ENCODE measurements around the gene PURA. TPM values are rescaled to one million over a fixed set of nuclear protein-coding genes. Genes with fewer than 3 reads are reported as not detected.
"Not testable (repeated sequence)": the region's sequence is repeated elsewhere in the genome, so short reads cannot be mapped to it uniquely, and the experiment has no call there.

The PURA gene
- total RNA-seq, 2 donors from 2014 or later = 19.5 to 20.0 TPM

DNA sequence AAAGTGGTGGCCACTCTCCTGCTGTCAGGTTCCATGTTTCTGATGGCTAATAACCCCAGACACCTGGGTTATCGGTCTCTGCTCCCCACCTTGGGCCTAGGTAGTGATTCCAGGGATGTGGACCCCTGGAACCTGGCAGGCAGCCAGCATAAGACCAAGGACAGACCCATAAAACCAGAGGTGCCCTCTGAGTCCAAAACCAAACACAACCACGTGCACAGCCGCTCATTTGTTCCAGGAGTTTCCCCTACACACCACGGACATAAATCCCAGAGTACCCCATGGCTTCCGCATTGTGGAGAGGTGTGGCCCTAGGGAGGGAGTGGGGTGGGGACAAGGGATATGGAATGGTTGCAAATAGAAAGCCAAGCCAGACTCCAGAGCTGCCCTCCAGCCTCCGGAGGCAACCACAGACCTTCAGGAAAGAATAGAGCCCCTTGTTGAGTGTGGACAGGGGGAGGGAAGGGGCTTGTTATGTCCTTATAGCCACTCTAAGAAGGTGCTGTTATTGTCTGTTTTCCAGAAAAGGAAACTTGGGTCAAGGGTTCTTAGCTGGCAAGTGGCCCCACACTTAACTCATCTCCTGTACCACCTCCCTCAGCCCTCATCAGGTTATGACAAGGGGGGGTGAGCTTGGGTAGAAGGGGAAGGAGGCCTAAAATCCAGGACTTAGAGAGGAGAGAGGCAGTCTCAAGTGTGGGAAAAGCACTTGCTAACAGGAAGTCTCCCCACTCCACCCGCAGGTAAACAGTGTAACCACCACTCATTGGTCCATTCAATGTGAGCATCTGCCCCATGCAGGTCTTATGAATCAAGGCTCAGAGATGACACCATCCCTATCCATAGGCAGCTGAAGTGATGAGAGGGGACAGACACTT is 37.5 kb downstream of the PURA start:
- intact Hi-C loops (cut with DNase I, micrococcal nuclease) = no loop called here
- peak; percentile 88 for ATAC-seq
- DNase-seq = peak in 1 of 2 donors; percentile 23

DNA sequence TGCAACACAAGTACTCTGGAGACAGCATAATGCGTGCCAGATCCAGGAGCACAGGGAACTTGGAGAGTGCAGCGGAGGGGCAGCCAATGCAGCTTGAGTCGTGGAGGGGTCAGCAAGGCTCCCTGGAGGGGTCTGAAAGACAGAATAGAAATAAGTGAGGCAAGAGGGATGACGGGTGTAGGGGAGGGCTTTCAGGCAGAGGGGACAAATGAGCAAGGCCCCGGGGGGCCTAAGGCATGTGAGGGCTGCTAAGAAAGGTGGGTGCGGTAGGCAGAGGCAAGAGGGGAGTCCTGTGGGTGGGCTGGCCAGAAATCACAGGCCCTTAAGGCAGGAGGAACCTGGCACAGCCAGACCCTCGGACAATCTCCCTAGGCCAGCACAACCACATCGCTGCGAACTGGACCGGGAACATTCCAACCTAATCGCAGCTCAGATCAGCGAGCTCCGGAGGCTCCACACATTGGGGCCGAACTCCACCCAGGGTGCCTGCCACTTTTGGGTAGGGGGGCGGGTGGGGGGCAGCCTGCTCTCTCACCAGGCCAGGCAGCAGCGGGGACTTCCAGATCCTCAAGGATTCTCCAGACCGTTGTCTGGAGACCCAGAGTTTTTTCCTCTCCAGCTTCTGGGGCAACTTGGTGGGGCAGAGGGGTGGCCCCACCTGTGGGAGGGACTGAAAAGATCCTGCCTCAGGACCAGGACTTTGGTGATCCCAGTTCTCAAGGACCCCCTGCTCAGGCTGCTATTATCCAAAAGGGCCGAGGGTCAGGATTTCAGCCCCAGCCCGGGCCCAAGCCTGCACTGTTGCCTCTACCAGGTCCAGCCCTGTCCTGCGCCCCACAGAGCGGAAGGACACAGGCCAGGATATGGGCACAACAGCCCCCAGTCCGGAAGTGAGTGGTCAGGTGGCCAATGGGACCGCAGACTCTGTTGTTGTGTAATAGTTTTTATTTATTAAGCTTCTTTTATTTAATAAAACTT is 38.4 kb downstream of the PURA start:
- ATAC-seq (no peak), DNase-seq (no peak)
- intact Hi-C loops (cut with DNase I, micrococcal nuclease) = no loop called here

DNA sequence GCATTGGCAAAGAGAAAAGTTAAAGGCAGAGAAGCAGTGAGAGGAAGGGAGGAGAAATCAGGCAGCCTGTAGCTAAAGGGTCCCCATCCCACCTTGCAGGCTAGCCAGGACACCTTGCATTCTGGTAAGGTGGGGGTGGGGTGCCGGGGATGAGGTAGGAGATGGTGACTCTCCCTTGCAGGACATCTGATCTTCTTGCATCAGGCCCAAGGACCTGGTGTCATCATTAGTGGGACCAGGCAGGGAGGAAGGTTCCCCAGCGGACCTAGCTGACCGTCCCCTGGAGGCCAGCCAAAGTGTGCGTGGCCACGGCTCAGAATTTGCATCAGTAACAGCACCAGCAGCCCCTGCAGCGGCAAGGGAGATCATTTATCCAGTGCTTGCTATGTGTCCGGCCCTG is 39.3 kb downstream of the PURA start:
- no peak for DNase-seq
- intact Hi-C loops (cut with DNase I, micrococcal nuclease) = no loop called here
- no peak for ATAC-seq

DNA sequence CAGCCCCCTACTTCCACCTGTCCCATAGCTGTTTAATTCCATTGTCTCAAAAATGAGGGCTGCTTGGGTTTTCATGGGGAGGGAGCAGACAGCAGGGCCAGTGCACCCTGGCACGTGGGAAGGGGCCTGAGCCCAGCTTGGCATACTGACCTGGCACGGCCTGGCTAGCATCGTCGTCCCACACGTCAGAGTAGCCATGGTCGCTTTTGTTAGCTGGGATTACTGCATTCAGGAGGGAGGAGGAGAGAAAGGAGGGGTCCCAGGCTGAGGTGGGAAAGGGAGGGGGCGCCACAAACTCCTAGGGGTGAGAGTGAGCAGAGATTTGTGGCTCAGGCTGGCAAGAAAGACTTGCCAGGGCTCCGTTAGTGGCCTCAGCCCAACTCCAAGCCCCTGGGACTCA is 40.0 kb downstream of the PURA start:
- no peak for ATAC-seq
- intact Hi-C loops (cut with DNase I, micrococcal nuclease) = no loop called here
- no peak for DNase-seq

DNA sequence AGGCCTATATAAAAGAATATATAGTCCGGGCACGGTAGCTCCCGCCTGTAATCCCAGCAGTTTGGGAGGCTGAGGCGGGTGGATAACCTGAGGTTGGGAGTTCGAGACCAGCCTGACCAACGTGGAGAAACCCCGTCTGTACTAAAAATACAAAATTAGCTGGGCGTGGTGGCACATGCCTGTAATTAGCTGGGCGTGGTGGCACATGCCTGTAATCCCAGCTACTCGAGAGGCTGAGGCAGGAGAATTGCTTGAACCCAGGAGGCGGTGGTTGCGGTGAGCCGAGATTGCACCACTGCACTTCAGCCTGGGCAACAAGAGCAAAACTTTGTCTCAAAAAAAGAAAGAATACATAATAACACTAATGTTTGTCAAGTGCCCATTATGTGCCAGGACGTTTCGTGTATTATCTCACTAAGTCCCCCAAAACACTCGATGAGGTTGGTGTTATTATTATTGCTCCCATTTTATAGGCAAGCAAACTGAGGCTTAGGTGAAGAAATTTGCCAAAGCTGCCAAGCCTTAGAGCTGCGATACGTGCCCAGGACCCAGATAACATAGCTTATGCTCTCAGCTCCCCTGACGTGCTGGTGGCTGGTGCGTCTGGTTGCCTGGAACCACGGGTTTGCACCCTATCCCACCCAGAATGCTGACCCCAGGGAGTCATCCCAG is 40.9 kb downstream of the PURA start:
- DNase-seq, ATAC-seq: not testable (repeated sequence)
- intact Hi-C loops (cut with DNase I, micrococcal nuclease) = loop anchor here in 1 of 2 donors (5.0 kb wide), 1 partner anchor 83 kb away; no protein-coding TSS in a partner anchor

DNA sequence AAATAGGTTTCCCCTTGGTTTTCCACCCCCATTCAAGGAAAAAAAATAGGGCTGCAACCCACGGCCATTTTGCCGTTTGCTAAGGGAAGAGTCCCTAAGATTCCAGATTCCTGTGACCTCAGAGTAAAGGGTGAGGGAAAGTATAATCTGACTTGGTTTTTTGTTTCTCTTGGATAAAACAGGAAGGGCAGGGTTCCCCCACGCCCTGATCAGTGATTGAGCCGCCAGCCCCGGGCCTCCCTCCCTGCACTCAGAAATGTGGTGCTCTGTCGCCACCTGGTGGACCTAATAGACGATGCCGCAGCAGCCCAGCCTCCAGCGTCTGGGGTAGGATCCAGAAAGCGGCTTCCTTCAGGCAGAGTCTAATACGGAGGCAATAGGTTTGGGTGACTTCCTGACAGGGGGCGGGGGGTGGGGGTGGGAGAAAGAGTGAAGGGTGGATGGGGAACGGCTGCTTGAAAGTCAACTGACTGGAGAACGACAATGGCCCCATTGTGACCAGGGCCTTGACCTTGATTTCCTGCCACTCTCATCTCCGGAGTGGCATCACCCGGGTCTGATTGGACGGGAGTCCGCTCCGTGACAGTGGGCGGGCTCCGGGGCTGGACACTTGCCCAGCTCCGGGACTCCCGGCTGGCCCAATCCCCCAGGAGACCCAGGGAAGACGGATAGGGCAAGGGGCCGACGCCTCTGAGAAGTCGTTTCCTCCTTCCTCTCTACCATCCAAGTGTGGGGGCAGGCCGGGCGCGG is 43.3 kb downstream of the PURA start:
- intact Hi-C loops (cut with DNase I, micrococcal nuclease) = loop anchor here in 1 of 2 donors (5.0 kb wide), 1 partner anchor 85 kb away; no protein-coding TSS in a partner anchor
- peak; percentile 82 to 93 for DNase-seq
- ATAC-seq = peak; percentile 96

DNA sequence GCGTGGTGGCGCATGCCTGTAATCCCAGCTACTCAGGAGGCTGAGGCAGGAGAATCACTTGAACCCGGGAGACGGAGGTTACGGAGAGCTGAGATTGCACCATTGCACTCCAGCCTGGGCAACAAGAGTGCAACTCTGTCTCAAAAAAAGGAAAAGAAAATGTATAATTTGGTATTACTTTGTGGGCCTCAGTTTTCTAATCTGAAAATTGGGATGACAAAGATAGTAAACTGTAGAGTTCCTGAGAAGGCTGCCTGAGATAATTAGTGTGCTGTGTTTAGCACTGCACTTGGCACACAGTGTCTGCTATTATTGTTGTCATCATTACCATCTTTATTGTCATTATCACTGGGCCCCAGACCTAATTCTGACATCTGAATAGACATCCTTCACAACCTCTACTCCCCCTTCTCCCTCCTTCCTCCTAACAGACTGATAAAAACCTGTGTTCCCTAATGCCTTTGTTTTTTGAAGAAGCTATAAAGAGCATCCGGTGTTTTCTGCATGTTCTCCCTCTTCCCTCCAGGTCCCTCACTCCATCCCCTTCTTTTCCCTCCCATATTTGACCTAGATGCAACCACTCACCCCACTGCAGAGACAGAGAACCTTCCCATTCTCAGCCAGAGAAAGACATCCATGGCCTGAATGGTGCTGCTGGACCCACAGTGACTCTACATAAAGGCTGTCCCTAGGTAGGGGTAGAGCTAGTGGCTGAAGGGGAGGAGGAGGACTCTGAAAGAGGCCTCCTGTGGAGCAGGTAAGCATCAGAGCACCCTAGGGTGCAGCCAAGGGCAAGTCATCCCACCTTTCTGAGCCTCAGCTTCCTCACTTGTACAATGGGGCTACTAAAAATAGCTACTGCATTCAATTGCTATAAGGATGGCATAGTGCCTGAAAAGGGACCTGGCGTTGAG is 45.4 kb downstream of the PURA start:
- intact Hi-C loops (cut with DNase I, micrococcal nuclease) = loop anchor here in 1 of 2 donors (5.0 kb wide), 1 partner anchor 87 kb away; no protein-coding TSS in a partner anchor
- ATAC-seq (no peak), DNase-seq (no peak)

DNA sequence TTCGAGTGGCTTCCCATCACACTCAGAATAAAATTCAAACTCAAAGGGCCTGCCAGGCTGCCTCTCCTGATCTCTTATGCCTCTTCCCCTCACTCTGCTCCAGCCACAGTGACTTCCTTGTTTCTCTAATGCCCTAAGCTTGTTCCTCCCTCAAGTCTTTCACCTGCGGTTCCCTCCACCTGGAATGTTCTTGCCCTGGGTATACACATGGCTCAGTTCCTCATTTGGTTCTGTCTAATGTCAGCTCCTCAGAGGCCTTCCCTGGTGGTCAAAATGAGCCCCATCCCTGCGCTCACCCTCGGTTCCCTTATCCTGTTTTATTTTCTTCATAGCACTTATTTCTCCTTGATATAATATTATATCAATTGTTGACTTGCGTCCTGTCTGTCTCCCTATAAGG is 48.4 kb downstream of the PURA start:
- no peak for ATAC-seq
- intact Hi-C loops (cut with DNase I, micrococcal nuclease) = no loop called here
- no peak for DNase-seq

DNA sequence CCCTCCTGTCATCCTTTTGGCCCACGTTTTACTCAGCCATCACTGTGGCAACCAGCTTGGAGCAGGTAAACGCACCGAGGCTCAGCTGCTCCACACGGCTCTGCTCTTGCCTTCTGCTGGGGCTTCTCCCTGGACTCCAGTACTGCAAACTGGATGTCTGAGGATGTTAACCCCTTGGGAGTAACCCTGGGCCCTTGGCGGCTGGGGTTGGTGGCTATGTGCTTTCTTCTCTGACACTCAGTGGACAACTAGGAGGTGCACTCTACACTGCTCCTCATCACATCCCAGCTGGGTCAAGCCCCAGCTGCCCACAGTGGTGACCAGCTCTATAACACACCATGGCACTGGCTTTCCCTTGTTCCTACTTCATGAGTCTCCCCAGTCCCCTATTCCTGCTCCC is 48.9 kb downstream of the PURA start:
- no peak for DNase-seq
- intact Hi-C loops (cut with DNase I, micrococcal nuclease) = no loop called here
- no peak for ATAC-seq

DNA sequence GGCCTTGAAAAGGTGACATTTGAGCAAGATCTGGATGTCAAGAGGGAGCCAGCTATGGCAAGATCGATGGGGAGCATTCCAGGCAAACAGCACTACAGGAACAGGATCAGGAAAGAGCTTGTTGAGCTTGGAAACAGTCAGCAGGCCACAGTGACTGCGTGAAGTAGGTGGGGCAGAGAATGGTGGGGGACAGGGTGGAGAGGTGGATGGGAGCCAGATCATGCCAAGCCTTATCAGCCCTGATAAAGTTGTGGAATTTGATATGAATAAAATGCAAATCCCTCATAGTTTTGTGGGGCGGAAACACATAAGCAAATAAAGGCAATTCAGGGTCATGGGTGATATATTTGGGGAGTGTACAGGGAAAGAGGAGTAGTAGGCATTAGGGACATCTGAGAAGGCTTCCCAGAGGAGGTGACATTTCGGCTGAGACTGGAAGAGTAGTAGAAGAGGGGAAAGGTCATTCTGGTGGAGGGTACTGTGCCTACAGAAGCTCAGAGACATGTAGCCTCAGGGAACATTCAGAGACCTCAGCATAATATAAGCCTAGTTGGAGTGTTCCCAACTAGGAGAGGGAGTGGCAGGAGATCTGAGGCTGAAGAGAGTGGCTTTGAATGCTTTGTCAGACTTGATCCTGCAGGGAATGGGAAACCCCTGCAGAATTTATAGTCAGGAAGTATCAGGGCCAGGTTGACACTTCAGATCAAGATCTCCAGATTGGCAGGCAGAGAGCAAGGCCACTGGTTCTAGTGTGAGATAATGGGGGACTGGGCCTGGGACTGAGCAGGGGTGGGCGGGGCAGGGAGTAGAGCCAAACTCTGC is 51.4 kb downstream of the PURA start:
- peak; percentile 88 for ATAC-seq
- DNase-seq = peak; percentile 59 to 89
- intact Hi-C loops (cut with DNase I, micrococcal nuclease) = no loop called here

DNA sequence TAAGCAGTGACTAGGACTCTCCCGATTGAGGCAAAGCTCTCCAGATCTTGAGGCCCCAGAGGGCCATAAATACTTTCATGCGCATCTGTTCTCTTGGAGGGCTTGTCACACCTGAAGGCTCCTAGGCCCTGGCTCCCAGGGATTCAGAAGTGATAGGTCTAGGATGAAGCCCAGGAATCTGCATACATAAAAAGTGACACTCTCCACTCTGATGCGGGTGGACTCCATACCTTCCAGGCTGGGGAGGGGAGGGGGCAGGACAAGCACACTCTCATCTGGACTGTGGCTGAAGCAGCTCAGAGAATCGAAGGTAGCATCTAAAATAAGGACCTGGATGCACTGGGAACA is 52.0 kb downstream of the PURA start:
- ATAC-seq (no peak), DNase-seq (no peak)
- intact Hi-C loops (cut with DNase I, micrococcal nuclease) = no loop called here

DNA sequence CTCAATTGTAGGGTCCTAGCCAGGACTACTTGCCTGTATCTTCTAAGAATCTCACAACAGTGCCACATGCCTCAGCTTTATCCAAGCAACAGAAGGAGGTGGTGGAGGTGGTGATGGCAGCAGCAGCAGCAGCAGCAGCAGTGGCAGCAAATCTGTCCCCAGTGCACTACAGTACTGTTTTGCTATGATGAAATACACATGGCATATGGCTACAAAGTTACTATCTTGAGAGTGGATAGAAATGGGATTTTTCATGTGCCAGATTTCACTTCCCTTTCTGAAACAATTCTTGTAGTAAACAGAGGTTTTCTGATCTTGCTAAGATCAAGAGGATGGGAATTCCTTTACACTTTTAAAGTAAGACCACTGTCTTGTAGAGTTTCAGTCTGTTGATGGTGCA is 53.0 kb downstream of the PURA start:
- intact Hi-C loops (cut with DNase I, micrococcal nuclease) = no loop called here
- ATAC-seq = no peak
- no peak for DNase-seq

DNA sequence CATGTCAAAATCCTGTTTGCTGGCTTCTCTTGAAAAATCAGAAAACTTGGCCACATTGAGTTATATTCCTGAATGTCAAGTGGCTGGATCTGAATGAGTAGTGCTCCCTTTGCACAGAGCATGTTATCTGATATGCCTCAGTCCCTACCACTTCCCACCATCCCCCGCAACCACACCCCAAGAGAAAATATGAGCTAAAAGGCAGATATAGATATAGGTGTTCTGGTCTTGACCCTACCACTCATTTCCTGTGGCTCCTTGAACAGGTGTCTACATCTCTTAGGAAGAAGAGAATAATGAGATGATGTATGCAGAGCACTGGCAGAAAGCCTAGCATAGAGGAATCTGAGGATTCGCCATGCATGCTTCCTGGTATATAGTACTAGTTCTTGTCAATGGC is 54.5 kb downstream of the PURA start:
- intact Hi-C loops (cut with DNase I, micrococcal nuclease) = no loop called here
- ATAC-seq = no peak
- DNase-seq = no peak

DNA sequence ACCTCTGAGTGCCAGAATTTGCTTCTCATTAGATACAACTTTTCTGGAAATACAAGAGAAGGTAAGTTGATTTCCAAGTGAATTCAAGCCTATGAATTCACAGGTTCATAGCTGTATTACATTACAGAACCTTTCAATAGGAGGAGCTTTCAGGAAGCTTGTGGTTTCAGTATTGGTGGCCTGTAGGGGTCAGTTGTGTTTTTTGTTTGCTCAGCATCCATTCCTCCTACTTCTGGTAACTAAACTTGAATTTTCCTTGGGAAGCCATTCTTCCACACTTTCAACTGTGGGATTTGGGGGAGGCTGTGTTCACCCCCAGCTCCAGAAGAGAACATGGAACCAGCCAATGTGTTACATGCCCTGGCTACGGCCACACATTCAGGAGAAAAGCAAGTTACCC is 55.5 kb downstream of the PURA start:
- ATAC-seq = no peak
- intact Hi-C loops (cut with DNase I, micrococcal nuclease) = no loop called here
- no peak for DNase-seq

DNA sequence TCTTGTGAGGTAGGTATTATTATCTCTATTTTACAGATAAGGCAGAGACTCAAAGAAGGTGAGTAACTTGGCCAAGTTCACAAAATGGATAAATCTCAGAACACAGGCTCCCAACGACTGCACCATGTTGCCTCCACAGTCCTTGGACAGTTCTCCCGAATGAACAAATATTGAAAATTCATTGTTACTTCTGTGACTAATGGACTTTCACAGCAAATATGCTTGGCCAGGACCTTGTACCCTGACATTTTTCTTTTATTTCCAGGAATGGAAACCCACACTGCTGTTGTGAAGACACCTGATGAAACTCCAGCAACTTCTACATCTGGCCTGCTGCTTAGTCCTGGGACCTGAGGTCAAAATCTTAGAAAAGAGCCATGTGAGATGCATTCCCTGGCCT is 58.6 kb downstream of the PURA start:
- no peak for DNase-seq
- intact Hi-C loops (cut with DNase I, micrococcal nuclease) = no loop called here
- ATAC-seq = no peak

DNA sequence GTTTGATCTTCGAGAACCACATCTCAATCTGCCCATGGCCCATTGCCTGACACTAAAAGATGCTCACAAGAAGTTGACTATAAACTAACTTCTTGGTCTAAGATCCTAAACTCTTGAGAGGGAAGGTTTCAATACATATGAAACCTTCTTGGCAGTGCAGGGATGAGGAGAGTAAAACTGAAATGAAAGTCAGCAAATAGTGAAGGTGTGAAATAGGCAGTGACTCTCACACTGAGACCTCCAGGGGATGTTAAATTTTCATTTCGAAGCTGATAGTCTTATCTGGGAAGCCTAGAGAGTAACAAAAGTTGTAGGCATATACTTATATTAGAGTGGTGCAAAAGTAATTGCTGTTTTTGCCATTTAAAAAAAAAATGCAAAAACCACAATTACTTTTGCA is 60.1 kb downstream of the PURA start:
- ATAC-seq (no peak), DNase-seq (no peak)
- intact Hi-C loops (cut with DNase I, micrococcal nuclease) = no loop called here

Data from left colon (tissue), 2 donors.